Endothelial cell of umbilical vein (primary cell): ENCODE measurements around the gene MKLN1. TPM values are rescaled to one million over a fixed set of nuclear protein-coding genes. Genes with fewer than 3 reads are reported as not detected.
A peak's percentile ranks its signal among the peaks of the same experiment; 100 is the strongest.

Source experiments
- BruUV-seq: library from RNA; stranded (reverse); fragments of 400-500 nt; replicated peaks from 2 replicates; lab custom pipeline; 2021; lab: Mats Ljungman, UMichigan
- CTCF ChIA-PET: fragments of 300-600, 350-600 bp; sonication (Branson Sonifier 250); formaldehyde crosslinking; loops from one replicate; lab custom pipeline; 2021; ENCODE audit warnings: antibody characterized with exemption, inconsistent platforms; lab: Charles Lee
- POLR2A ChIA-PET: fragments of 300-600, 350-600 bp; sonication (Branson Sonifier 250); formaldehyde crosslinking; loops from one replicate; lab custom pipeline; 2021; ENCODE audit warnings: antibody characterized with exemption, inconsistent platforms; lab: Charles Lee
- DNase-seq: peaks from one replicate; pipeline ENCODE4 v3.0.0-alpha.2; 2011; ENCODE audit warnings: low read depth, low spot score
- FAIRE-seq: peaks from 2 replicates; lab custom pipeline; 2011; peaks lifted over from hg19 to GRCh38; lab: Jason Lieb, UNC
- H2AFZ ChIP-seq: 2 replicates; pipeline ENCODE4 v1.6.0; 2012; ENCODE audit warnings: low read depth, low read length, control low read depth, inconsistent platforms
- H3K27ac ChIP-seq: 2 replicates; pipeline ENCODE4 v1.5.1; 2011; ENCODE audit warnings: low read depth, mild to moderate bottlenecking, control low read depth, low read length, moderate library complexity; ENCODE audit not compliant: insufficient read depth
- H3K27me3 ChIP-seq, 2 experiments: 2 replicates each; pipeline versions ENCODE4 v1.6.0 to v1.6.1; 2011; ENCODE audit warnings: low read length in 2 of 2, mixed read lengths in 1 of 2; ENCODE audit not compliant: control insufficient read depth in 2 of 2, insufficient read depth in 2 of 2
- H3K36me3 ChIP-seq, 2 experiments: 2 replicates in 1 of 2; 3 replicates in 1 of 2; pipeline ENCODE4 v1.5.1; 2011; ENCODE audit warnings: low read length in 2 of 2, mild to moderate bottlenecking in 1 of 2, moderate library complexity in 1 of 2; ENCODE audit not compliant: control insufficient read depth in 2 of 2, insufficient read depth in 2 of 2; ENCODE audit errors: extremely low read depth in 1 of 2
- H3K4me1 ChIP-seq: 3 replicates; pipeline ENCODE4 v1.5.1; 2011; ENCODE audit warnings: mild to moderate bottlenecking, low read length; ENCODE audit not compliant: control insufficient read depth, insufficient read depth; ENCODE audit errors: extremely low read depth
- H3K4me2 ChIP-seq: 2 replicates; pipeline ENCODE4 v1.6.1; 2011; ENCODE audit warnings: low read length, control low read depth, mixed read lengths; ENCODE audit not compliant: insufficient read depth
- H3K4me3 ChIP-seq, 3 experiments: fragments of 200-600 bp in 1 of 3; sonication (generic), shearing (Covaris generic) in 1 of 3; replicated peaks in 1 of 3; 2 replicates each; pipeline ENCODE4 v1.5.1; 2011 to 2016; ENCODE audit warnings: control low read depth in 3 of 3, low read length in 3 of 3, mild to moderate bottlenecking in 2 of 3, inconsistent platforms in 1 of 3, low read depth in 1 of 3, moderate library complexity in 1 of 3; ENCODE audit not compliant: insufficient read depth in 1 of 3
- H3K79me2 ChIP-seq: 2 replicates; pipeline ENCODE4 v1.6.0; 2012; ENCODE audit warnings: low read length, inconsistent platforms; ENCODE audit not compliant: control insufficient read depth, insufficient read depth
- H3K9ac ChIP-seq: replicated peaks from 2 replicates; pipeline ENCODE3; 2011; ENCODE audit warnings: low read length, control low read depth; ENCODE audit not compliant: insufficient read depth; ENCODE audit errors: extremely low read depth
- H3K9me1 ChIP-seq: replicated peaks from 3 replicates; pipeline ENCODE4 v1.6.0; 2011; ENCODE audit warnings: mild to moderate bottlenecking, low read length; ENCODE audit not compliant: control insufficient read depth, insufficient read depth; ENCODE audit errors: extremely low read depth
- H3K9me3 ChIP-seq: replicated peaks from 2 replicates; pipeline ENCODE4 v1.5.1; 2012; ENCODE audit warnings: low read length, inconsistent platforms; ENCODE audit not compliant: control insufficient read depth, insufficient read depth
- H4K20me1 ChIP-seq: replicated peaks from 2 replicates; pipeline ENCODE3; 2011; ENCODE audit warnings: mild to moderate bottlenecking, low read length; ENCODE audit not compliant: control insufficient read depth, insufficient read depth; ENCODE audit errors: extremely low read depth
- EZH2 ChIP-seq: IDR thresholded peaks from 2 replicates; pipeline ENCODE4 v1.6.1; 2012; ENCODE audit warnings: borderline replicate concordance, low read depth, mild to moderate bottlenecking, moderate library complexity, low read length, inconsistent platforms; ENCODE audit not compliant: severe bottlenecking
- FOS ChIP-seq: IDR thresholded peaks from 2 replicates; pipeline ENCODE4 v1.6.1; 2011; ENCODE audit warnings: mild to moderate bottlenecking, low read length, moderate library complexity, borderline replicate concordance; ENCODE audit not compliant: insufficient read depth
- GATA2 ChIP-seq: IDR thresholded peaks from 2 replicates; pipeline ENCODE4 v1.7.0; 2011; ENCODE audit warnings: low read depth, mild to moderate bottlenecking, moderate library complexity, mixed read lengths, low read length; ENCODE audit not compliant: insufficient read length, insufficient read depth
- JUN ChIP-seq: IDR thresholded peaks from 2 replicates; pipeline ENCODE4 v1.6.1; 2011; ENCODE audit warnings: borderline replicate concordance, low read depth; ENCODE audit not compliant: insufficient read length, insufficient read depth
- MAX ChIP-seq: IDR thresholded peaks from 2 replicates; pipeline ENCODE4 v1.6.1; 2011; ENCODE audit not compliant: insufficient read depth, insufficient read length
- MYC ChIP-seq: IDR thresholded peaks from one replicate; pipeline ENCODE4 v1.6.1; 2011; ENCODE audit warnings: mild to moderate bottlenecking, low read depth, low read length
- POLR2A ChIP-seq: IDR thresholded peaks from 2 replicates; pipeline ENCODE4 v1.6.1; 2012; ENCODE audit warnings: low read depth, mild to moderate bottlenecking, control low read depth, low read length
- POLR2AphosphoS5 ChIP-seq: IDR thresholded peaks from 2 replicates; pipeline ENCODE4 v1.6.1; 2012; ENCODE audit warnings: low read depth, mild to moderate bottlenecking, control low read depth, low read length, moderate library complexity; ENCODE audit not compliant: insufficient read depth
- dilution Hi-C: fragments of 300-500 bp; cut with MboI; formaldehyde crosslinking; loops from one replicate; pipeline ENCODE4 v1.15.0; 2019; ENCODE audit warnings: low sequenced_read_pairs; ENCODE audit not compliant: extremely low pct_ligation_motif_present
- intact Hi-C: fragments of 100-400 bp; cut with micrococcal nuclease; formaldehyde crosslinking; loops from one replicate; pipeline ENCODE4 v1.10.0; 2022
- polyA plus RNA-seq, 4 experiments: library from polyadenylated mRNA; depleted of rRNA in 3 of 4; stranded (reverse) in 3 of 4; unstranded in 1 of 4; fragments of >200 nt; gene quantifications; 2 replicates each; pipeline versions ENCODE4 v1.2.1 to v1.2.3, GENCODE V29; 2011 to 2012; ENCODE audit warnings: missing spikeins in 1 of 4
- total RNA-seq: library from RNA; stranded (reverse); gene quantifications from 2 replicates; pipeline ENCODE4 v1.2.3, GENCODE V29; 2021
- TF ChIP-seq, protein P1 (sequence below), 2 donors: IDR thresholded peaks; 1 replicate in 1 of 2; 2 replicates in 1 of 2; pipeline ENCODE4 v1.5.1; 2011; ENCODE audit warnings: low read length in 2 of 2, mild to moderate bottlenecking in 2 of 2, moderate library complexity in 2 of 2, control low read depth in 1 of 2, inconsistent platforms in 1 of 2, low read depth in 1 of 2; ENCODE audit not compliant: insufficient read depth in 1 of 2; ENCODE audit errors: extremely low read depth in 1 of 2

The MKLN1 gene
- total and polyA plus RNA-seq, 2 donors (not counting 3 experiments of a cell fraction or from before 2014, with no cell fraction given) = 12.2 to 32.1 TPM

DNA sequence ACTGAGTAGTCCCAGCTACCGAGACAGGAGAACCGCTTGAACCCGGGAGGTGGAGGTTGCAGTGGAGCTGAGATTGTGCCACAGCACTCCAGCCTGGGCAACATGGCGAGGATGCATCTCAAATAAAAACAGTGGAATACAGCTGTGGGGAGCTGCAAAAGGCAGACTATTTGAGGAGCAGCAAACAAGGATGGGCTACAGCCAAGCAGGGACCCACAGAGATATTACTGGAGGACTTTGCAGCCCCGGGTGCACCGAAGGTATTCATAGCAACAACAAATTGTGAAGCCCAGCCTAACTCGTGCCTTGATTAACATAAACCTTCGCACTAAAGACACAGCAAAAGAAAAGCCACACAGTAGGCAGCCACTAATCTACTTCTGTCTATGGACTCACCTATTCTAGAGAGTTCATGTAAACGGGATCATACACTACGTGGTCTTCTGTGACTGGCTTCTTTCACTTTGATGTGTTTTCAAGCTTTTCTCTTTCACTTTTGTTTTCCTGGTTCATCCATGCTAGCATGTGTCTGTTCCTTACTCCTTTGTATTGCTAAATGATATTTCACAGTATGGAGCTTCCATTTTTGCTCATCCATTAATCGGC, 194.8 kb downstream of the MKLN1 start:
- no peaks in the 10 kb centered on the region for H3K36me3 ChIP-seq
- BruUV-seq = no TSS peak
- ChIA-PET CTCF (interaction anchor here (1.1 to 2.1 kb wide), 7 partner anchors 8 to 132 kb away, joined by 3 to 14 read pairs (median 4); no protein-coding TSS in a partner anchor), POLR2A (no interaction called here)
- no peaks in the 10 kb centered on the region for H3K27me3 ChIP-seq
- H3K9me1 ChIP-seq = no peaks in the 10 kb centered on the region
- TF ChIP-seq POLR2A (peak; percentile 22), POLR2AphosphoS5 (no peak)
- dilution Hi-C loops = no loop called here
- H3K4me2 ChIP-seq = peak overlapping the region; percentile 56
- peak; percentile 40 for DNase-seq
- no peaks in the 10 kb centered on the region for H4K20me1 ChIP-seq
- no peak for FAIRE-seq
- H3K9ac ChIP-seq = no peak overlapping the region
- no peak overlapping the region for H3K4me3 ChIP-seq
- peaks cover 46% of the 10 kb centered on the region for H3K4me1 ChIP-seq
- intact Hi-C loops = no loop called here
- no peak overlapping the region for H2AFZ ChIP-seq
- H3K79me2 ChIP-seq = peaks cover 83% of the 10 kb centered on the region
- no peaks in the 10 kb centered on the region for H3K9me3 ChIP-seq
- no peak overlapping the region for H3K27ac ChIP-seq

DNA sequence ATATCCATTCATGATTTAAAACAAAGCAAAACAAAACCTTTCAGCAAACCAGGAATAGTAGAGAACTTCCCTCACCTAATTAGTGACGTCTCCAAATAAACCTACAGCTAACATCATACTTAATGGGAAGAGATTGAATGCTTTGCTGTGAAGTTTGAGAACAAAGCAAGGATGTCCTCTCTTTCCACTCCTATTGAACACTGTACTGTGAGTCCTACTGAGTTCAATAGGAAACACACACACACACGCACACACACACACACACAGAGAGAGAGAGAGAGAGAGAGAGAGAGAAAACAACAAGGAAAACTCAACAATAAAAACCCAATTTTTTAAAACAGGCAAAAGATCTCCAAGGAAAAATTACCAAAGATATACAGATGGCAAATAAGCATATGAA, 196.4 kb downstream of the MKLN1 start:
- FAIRE-seq (peak; percentile 15), DNase-seq (peak; percentile 86)
- Histone ChIP-seq H3K4me1 (peaks cover 57% of the 10 kb centered on the region), H3K79me2 (peaks cover 83% of the 10 kb centered on the region), H2AFZ (no peak overlapping the region), H4K20me1 (no peaks in the 10 kb centered on the region), H3K9me3 (no peaks in the 10 kb centered on the region), H3K4me3 (no peak overlapping the region), H3K9me1 (no peaks in the 10 kb centered on the region), H3K4me2 (no peak overlapping the region), H3K27me3 (no peaks in the 10 kb centered on the region), H3K9ac (no peak overlapping the region), H3K36me3 (no peaks in the 10 kb centered on the region), H3K27ac (no peak overlapping the region)
- TF ChIP-seq GATA2 = no peak
- TF ChIP-seq, protein P1, sequence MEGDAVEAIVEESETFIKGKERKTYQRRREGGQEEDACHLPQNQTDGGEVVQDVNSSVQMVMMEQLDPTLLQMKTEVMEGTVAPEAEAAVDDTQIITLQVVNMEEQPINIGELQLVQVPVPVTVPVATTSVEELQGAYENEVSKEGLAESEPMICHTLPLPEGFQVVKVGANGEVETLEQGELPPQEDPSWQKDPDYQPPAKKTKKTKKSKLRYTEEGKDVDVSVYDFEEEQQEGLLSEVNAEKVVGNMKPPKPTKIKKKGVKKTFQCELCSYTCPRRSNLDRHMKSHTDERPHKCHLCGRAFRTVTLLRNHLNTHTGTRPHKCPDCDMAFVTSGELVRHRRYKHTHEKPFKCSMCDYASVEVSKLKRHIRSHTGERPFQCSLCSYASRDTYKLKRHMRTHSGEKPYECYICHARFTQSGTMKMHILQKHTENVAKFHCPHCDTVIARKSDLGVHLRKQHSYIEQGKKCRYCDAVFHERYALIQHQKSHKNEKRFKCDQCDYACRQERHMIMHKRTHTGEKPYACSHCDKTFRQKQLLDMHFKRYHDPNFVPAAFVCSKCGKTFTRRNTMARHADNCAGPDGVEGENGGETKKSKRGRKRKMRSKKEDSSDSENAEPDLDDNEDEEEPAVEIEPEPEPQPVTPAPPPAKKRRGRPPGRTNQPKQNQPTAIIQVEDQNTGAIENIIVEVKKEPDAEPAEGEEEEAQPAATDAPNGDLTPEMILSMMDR (IDR thresholded peaks at IDR 0.05; ENCODE audit: extremely low read depth in 1 of 2, insufficient read depth in 1 of 2, low read depth in 1 of 2, low read length in 2 of 2) = no peak
- no peak for TF ChIP-seq MAX
- no peak for TF ChIP-seq POLR2AphosphoS5
- no peak for TF ChIP-seq POLR2A
- TF ChIP-seq JUN = no peak
- TF ChIP-seq FOS = no peak
- no peak for TF ChIP-seq MYC
- no peak for TF ChIP-seq EZH2
- POLR2A ChIA-PET = interaction anchor here (1.2 kb wide), 1 partner anchor 9 kb away, joined by 5 read pairs; no protein-coding TSS in a partner anchor
- dilution Hi-C loops = no loop called here
- CTCF ChIA-PET = no interaction called here
- intact Hi-C loops = no loop called here
- no TSS peak for BruUV-seq
